GM23338 (cell line): ENCODE data around the gene PCDHGA1. TPM values are rescaled to one million over a fixed set of nuclear protein-coding genes. Genes with fewer than 3 reads are reported as not detected.

Experiments
- ATAC-seq: fragments of 200-7000 bp; cut with Tn5 transposase; 3 replicates; pipeline ENCODE4 v1.9.1; 2020
- DNase-seq: peaks from one replicate; pipeline ENCODE4 v3.0.0-alpha.2; 2015; ENCODE audit warnings: low spot score
- H2AFZ ChIP-seq: fragments of 200-600 bp; sonication (generic); 2 replicates; pipeline ENCODE4 v1.8.0; 2016; ENCODE audit warnings: antibody characterized with exemption, mild to moderate bottlenecking, moderate library complexity
- H3F3A ChIP-seq: fragments of 200-600 bp; sonication (generic); replicated peaks from 2 replicates; pipeline ENCODE4 v1.8.0; 2017; ENCODE audit warnings: antibody characterized with exemption, mixed run types, low read depth
- H3K27ac ChIP-seq: fragments of 200-600 bp; sonication (generic); 2 replicates; pipeline ENCODE4 v1.6.1; 2016; ENCODE audit warnings: low read depth
- H3K27me3 ChIP-seq: fragments of 200-600 bp; sonication (generic); 2 replicates; pipeline ENCODE4 v1.8.0; 2016; ENCODE audit warnings: mild to moderate bottlenecking, mixed run types, moderate library complexity; ENCODE audit not compliant: insufficient read depth
- H3K36me3 ChIP-seq: fragments of 200-600 bp; sonication (generic); 2 replicates; pipeline ENCODE4 v1.8.0; 2016; ENCODE audit warnings: mild to moderate bottlenecking; ENCODE audit not compliant: insufficient read depth
- H3K4me1 ChIP-seq: fragments of 200-600 bp; sonication (generic); 2 replicates; pipeline ENCODE4 v1.8.0; 2016; ENCODE audit warnings: mild to moderate bottlenecking, moderate library complexity; ENCODE audit not compliant: insufficient read depth
- H3K4me2 ChIP-seq: fragments of 200-600 bp; sonication (generic); 2 replicates; pipeline ENCODE4 v1.7.1; 2017; ENCODE audit warnings: mixed run types
- H3K4me3 ChIP-seq: fragments of 200-600 bp; sonication (generic); 2 replicates; pipeline ENCODE4 v1.6.1; 2016; ENCODE audit warnings: mixed run types
- H3K79me2 ChIP-seq: fragments of 200-600 bp; sonication (generic); replicated peaks from 2 replicates; pipeline ENCODE4 v1.8.0; 2017; ENCODE audit warnings: mild to moderate bottlenecking; ENCODE audit not compliant: insufficient read depth
- H3K9me2 ChIP-seq: fragments of 200-600 bp; sonication (generic); 2 replicates; pipeline ENCODE4 v1.8.0; 2017; ENCODE audit not compliant: insufficient read depth
- H4K20me1 ChIP-seq: fragments of 200-600 bp; sonication (generic); replicated peaks from 2 replicates; pipeline ENCODE4 v1.8.0; 2017; ENCODE audit warnings: mild to moderate bottlenecking; ENCODE audit not compliant: insufficient read depth
- H3K27ac Mint-ChIP-seq: 2 replicates; pipeline ENCODE4 v1.8.0; 2020; ENCODE audit warnings: inconsistent platforms, mild to moderate bottlenecking, moderate library complexity, mixed read lengths
- H3K27me3 Mint-ChIP-seq: 3 replicates; pipeline ENCODE4 v1.8.0; 2022; ENCODE audit warnings: low read depth, mild to moderate bottlenecking, moderate library complexity, mixed read lengths, inconsistent platforms; ENCODE audit not compliant: insufficient read depth, poor library complexity
- H3K36me3 Mint-ChIP-seq: 3 replicates; pipeline ENCODE4 v1.8.0; 2021; ENCODE audit warnings: low read depth, mild to moderate bottlenecking, inconsistent platforms, moderate library complexity, mixed read lengths
- H3K4me1 Mint-ChIP-seq: 3 replicates; pipeline ENCODE4 v1.8.0; 2020; ENCODE audit warnings: mild to moderate bottlenecking, inconsistent platforms, mixed read lengths
- H3K4me3 Mint-ChIP-seq: 3 replicates; pipeline ENCODE4 v1.8.0; 2021; ENCODE audit warnings: moderate library complexity, mild to moderate bottlenecking, inconsistent platforms, mixed read lengths
- H3K9me3 Mint-ChIP-seq: 3 replicates; pipeline ENCODE4 v1.8.0; 2020; ENCODE audit warnings: moderate library complexity, mild to moderate bottlenecking, inconsistent platforms, mixed read lengths
- CREB1 ChIP-seq: fragments of 250-450 bp; sonication (Bioruptor Pico); IDR thresholded peaks from 2 replicates; pipeline ENCODE4 v1.5.0; 2020; ENCODE audit warnings: low read depth, mild to moderate bottlenecking, moderate library complexity
- JUNB ChIP-seq: IDR thresholded peaks from one replicate; pipeline ENCODE4 v1.6.1; 2016; ENCODE audit warnings: antibody characterized with exemption; ENCODE audit not compliant: unreplicated experiment
- NANOG ChIP-seq: IDR thresholded peaks from 2 replicates; pipeline ENCODE4 v1.6.1; 2016; ENCODE audit warnings: antibody characterized with exemption, borderline replicate concordance
- STAT1 ChIP-seq: IDR thresholded peaks from one replicate; pipeline ENCODE4 v1.6.1; 2016; ENCODE audit warnings: antibody characterized with exemption; ENCODE audit not compliant: unreplicated experiment
- ZNF114 ChIP-seq: fragments of 250-450 bp; sonication (Bioruptor Pico); IDR thresholded peaks from 2 replicates; pipeline ENCODE4 v1.5.0; 2020; ENCODE audit warnings: mild to moderate bottlenecking, moderate library complexity
- ZNF331 ChIP-seq: fragments of 250-450 bp; sonication (Bioruptor Pico); IDR thresholded peaks from 2 replicates; pipeline ENCODE4 v1.5.0; 2020; ENCODE audit warnings: low read depth, mild to moderate bottlenecking, moderate library complexity
- polyA plus RNA-seq: library from polyadenylated mRNA; unstranded; fragments of >200 nt; fragmentation: Nextera tagmentation; extraction: Ambion mirVana; gene quantifications from 2 replicates; pipeline ENCODE4 v1.2.1, GENCODE V29; 2016
- total RNA-seq: library from RNA; depleted of rRNA; stranded (reverse); fragments of >200 nt; shearing (Covaris generic); gene quantifications from 2 replicates; pipeline ENCODE4 v1.2.3, GENCODE V29; 2014
- TF ChIP-seq, protein P1 (sequence below): IDR thresholded peaks from 2 replicates; pipeline ENCODE4 v1.6.1; 2016; ENCODE audit warnings: antibody characterized with exemption
- TF ChIP-seq, protein P2 (sequence below): IDR thresholded peaks from one replicate; pipeline ENCODE4 v1.6.1; 2018; ENCODE audit warnings: antibody characterized with exemption; ENCODE audit not compliant: unreplicated experiment
- TF ChIP-seq, protein P3 (sequence below): fragments of 250-450 bp; sonication (Bioruptor Pico); IDR thresholded peaks from 2 replicates; pipeline ENCODE4 v1.5.0; 2020; ENCODE audit warnings: mild to moderate bottlenecking, moderate library complexity

PCDHGA1 gene
- total and polyA plus RNA-seq, 2 experiments from 2014 or later, result 0.39 to 1.7 TPM

DNA sequence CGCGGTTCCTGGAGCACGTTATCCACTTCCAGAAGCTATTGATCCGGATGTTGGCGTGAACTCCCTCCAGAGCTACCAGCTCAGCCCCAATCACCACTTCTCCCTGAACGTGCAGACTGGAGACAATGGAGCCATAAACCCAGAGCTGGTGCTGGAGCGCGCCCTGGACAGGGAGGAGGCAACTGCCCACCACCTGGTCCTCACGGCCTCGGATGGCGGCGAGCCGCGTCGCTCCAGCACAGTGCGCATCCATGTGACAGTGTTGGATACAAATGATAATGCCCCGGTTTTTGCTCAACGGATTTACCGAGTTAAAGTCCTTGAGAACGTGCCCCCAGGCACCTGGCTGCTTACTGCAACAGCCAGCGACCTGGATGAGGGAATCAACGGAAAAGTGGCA is 73.1 kb downstream of the PCDHGA1 start:
- H2AFZ ChIP-seq, result no peak overlapping the region
- peaks cover under 1% of the 10 kb centered on the region; the same call in 1 of the 2 replicates for H3K79me2 ChIP-seq
- peaks cover 1% of the 10 kb centered on the region for H3K4me1 ChIP-seq
- no peaks in the 10 kb centered on the region for H3F3A ChIP-seq
- no peak overlapping the region for H3K27ac Mint-ChIP-seq
- H3K4me1 Mint-ChIP-seq, result peaks cover 2% of the 10 kb centered on the region
- H3K4me3 Mint-ChIP-seq, result no peak overlapping the region
- H3K9me2 ChIP-seq, result no peaks in the 10 kb centered on the region
- peaks cover 9% of the 10 kb centered on the region for H3K27me3 Mint-ChIP-seq
- H3K4me2 ChIP-seq, result no peak overlapping the region
- no peak overlapping the region for H3K4me3 ChIP-seq
- ATAC-seq, result no peak
- no peaks in the 10 kb centered on the region for H4K20me1 ChIP-seq
- no peak for DNase-seq
- H3K36me3 ChIP-seq, result 0 out of 2 replicates have a peak, but pooled peaks cover 11% of the 10 kb centered on the region
- TF ChIP-seq ZNF114 (CRISPR knock-in tag) (no peak), JUNB (no peak), NANOG (no peak), STAT1 (no peak), ZNF331 (no peak), CREB1 (CRISPR knock-in tag) (no peak)
- TF ChIP-seq, protein P1, sequence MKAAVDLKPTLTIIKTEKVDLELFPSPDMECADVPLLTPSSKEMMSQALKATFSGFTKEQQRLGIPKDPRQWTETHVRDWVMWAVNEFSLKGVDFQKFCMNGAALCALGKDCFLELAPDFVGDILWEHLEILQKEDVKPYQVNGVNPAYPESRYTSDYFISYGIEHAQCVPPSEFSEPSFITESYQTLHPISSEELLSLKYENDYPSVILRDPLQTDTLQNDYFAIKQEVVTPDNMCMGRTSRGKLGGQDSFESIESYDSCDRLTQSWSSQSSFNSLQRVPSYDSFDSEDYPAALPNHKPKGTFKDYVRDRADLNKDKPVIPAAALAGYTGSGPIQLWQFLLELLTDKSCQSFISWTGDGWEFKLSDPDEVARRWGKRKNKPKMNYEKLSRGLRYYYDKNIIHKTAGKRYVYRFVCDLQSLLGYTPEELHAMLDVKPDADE, result no peak
- TF ChIP-seq, protein P2, sequence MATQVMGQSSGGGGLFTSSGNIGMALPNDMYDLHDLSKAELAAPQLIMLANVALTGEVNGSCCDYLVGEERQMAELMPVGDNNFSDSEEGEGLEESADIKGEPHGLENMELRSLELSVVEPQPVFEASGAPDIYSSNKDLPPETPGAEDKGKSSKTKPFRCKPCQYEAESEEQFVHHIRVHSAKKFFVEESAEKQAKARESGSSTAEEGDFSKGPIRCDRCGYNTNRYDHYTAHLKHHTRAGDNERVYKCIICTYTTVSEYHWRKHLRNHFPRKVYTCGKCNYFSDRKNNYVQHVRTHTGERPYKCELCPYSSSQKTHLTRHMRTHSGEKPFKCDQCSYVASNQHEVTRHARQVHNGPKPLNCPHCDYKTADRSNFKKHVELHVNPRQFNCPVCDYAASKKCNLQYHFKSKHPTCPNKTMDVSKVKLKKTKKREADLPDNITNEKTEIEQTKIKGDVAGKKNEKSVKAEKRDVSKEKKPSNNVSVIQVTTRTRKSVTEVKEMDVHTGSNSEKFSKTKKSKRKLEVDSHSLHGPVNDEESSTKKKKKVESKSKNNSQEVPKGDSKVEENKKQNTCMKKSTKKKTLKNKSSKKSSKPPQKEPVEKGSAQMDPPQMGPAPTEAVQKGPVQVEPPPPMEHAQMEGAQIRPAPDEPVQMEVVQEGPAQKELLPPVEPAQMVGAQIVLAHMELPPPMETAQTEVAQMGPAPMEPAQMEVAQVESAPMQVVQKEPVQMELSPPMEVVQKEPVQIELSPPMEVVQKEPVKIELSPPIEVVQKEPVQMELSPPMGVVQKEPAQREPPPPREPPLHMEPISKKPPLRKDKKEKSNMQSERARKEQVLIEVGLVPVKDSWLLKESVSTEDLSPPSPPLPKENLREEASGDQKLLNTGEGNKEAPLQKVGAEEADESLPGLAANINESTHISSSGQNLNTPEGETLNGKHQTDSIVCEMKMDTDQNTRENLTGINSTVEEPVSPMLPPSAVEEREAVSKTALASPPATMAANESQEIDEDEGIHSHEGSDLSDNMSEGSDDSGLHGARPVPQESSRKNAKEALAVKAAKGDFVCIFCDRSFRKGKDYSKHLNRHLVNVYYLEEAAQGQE, result no peak
- TF ChIP-seq, protein P3, sequence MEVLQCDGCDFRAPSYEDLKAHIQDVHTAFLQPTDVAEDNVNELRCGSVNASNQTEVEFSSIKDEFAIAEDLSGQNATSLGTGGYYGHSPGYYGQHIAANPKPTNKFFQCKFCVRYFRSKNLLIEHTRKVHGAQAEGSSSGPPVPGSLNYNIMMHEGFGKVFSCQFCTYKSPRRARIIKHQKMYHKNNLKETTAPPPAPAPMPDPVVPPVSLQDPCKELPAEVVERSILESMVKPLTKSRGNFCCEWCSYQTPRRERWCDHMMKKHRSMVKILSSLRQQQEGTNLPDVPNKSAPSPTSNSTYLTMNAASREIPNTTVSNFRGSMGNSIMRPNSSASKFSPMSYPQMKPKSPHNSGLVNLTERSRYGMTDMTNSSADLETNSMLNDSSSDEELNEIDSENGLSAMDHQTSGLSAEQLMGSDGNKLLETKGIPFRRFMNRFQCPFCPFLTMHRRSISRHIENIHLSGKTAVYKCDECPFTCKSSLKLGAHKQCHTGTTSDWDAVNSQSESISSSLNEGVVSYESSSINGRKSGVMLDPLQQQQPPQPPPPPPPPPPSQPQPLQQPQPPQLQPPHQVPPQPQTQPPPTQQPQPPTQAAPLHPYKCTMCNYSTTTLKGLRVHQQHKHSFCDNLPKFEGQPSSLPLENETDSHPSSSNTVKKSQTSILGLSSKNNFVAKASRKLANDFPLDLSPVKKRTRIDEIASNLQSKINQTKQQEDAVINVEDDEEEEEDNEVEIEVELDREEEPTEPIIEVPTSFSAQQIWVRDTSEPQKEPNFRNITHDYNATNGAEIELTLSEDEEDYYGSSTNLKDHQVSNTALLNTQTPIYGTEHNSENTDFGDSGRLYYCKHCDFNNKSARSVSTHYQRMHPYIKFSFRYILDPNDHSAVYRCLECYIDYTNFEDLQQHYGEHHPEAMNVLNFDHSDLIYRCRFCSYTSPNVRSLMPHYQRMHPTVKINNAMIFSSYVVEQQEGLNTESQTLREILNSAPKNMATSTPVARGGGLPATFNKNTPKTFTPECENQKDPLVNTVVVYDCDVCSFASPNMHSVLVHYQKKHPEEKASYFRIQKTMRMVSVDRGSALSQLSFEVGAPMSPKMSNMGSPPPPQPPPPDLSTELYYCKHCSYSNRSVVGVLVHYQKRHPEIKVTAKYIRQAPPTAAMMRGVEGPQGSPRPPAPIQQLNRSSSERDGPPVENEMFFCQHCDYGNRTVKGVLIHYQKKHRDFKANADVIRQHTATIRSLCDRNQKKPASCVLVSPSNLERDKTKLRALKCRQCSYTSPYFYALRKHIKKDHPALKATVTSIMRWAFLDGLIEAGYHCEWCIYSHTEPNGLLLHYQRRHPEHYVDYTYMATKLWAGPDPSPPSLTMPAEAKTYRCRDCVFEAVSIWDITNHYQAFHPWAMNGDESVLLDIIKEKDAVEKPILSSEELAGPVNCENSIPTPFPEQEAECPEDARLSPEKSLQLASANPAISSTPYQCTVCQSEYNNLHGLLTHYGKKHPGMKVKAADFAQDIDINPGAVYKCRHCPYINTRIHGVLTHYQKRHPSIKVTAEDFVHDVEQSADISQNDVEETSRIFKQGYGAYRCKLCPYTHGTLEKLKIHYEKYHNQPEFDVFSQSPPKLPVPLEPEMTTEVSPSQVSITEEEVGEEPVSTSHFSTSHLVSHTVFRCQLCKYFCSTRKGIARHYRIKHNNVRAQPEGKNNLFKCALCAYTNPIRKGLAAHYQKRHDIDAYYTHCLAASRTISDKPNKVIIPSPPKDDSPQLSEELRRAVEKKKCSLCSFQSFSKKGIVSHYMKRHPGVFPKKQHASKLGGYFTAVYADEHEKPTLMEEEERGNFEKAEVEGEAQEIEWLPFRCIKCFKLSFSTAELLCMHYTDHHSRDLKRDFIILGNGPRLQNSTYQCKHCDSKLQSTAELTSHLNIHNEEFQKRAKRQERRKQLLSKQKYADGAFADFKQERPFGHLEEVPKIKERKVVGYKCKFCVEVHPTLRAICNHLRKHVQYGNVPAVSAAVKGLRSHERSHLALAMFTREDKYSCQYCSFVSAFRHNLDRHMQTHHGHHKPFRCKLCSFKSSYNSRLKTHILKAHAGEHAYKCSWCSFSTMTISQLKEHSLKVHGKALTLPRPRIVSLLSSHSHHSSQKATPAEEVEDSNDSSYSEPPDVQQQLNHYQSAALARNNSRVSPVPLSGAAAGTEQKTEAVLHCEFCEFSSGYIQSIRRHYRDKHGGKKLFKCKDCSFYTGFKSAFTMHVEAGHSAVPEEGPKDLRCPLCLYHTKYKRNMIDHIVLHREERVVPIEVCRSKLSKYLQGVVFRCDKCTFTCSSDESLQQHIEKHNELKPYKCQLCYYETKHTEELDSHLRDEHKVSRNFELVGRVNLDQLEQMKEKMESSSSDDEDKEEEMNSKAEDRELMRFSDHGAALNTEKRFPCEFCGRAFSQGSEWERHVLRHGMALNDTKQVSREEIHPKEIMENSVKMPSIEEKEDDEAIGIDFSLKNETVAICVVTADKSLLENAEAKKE (CRISPR knock-in tag), result no peak
- H3K36me3 Mint-ChIP-seq, result peaks cover 46% of the 10 kb centered on the region
- no peak overlapping the region for H3K27ac ChIP-seq
- H3K27me3 ChIP-seq, result no peaks in the 10 kb centered on the region
- peaks cover 53% of the 10 kb centered on the region for H3K9me3 Mint-ChIP-seq
